PC-3 (cell line): ENCODE results near the gene HBEGF. TPM values are rescaled to one million over a fixed set of nuclear protein-coding genes. Genes with fewer than 3 reads are reported as not detected.

Experiments
- ATAC-seq: fragments of 200-7000 bp; cut with Tn5 transposase; 2 replicates; pipeline ENCODE4 v1.9.1; 2020; ENCODE audit warnings: mild to moderate bottlenecking, moderate library complexity
- BruUV-seq: library from RNA; stranded (reverse); fragments of 400-500 nt; replicated peaks from 2 replicates; lab custom pipeline; 2021; lab: Mats Ljungman, UMichigan
- CTCF ChIA-PET: fragments of 300-600 bp; sonication (Branson Sonifier 250); formaldehyde crosslinking; loops from one replicate; lab custom pipeline; 2022; ENCODE audit warnings: antibody characterized with exemption; lab: Charles Lee
- POLR2A ChIA-PET: fragments of 300-600 bp; sonication (Branson Sonifier 250); formaldehyde crosslinking; loops from one replicate; lab custom pipeline; 2022; ENCODE audit warnings: antibody characterized with exemption; ENCODE audit not compliant: unreplicated experiment; lab: Charles Lee
- DNase-seq: peaks from one replicate; pipeline ENCODE4 v3.0.0-alpha.2; 2015
- H2AFZ ChIP-seq: fragments of 300-600 bp; sonication (generic); 2 replicates; pipeline ENCODE4 v1.6.0; 2016; ENCODE audit warnings: antibody characterized with exemption, low read length
- H3F3A ChIP-seq: fragments of 300-600 bp; sonication (generic); one replicate; pipeline ENCODE4 v1.6.0; 2017; ENCODE audit warnings: antibody characterized with exemption, low read length, control low read depth, mild to moderate bottlenecking; ENCODE audit not compliant: unreplicated experiment
- H3K27ac ChIP-seq: fragments of 300-600 bp; sonication (generic); 2 replicates; pipeline ENCODE4 v1.5.1; 2016; ENCODE audit warnings: mild to moderate bottlenecking, low read length
- H3K27me3 ChIP-seq: fragments of 300-600 bp; sonication (generic); 2 replicates; pipeline ENCODE4 v1.6.1; 2016; ENCODE audit warnings: low read length, mixed read lengths
- H3K36me3 ChIP-seq: fragments of 300-600 bp; sonication (generic); 2 replicates; pipeline ENCODE4 v1.6.1; 2016; ENCODE audit warnings: low read depth, mixed run types, low read length, mixed read lengths
- H3K4me1 ChIP-seq: fragments of 300-600 bp; sonication (generic); 2 replicates; pipeline ENCODE4 v1.5.1; 2016; ENCODE audit warnings: low read length; ENCODE audit not compliant: insufficient read depth
- H3K4me2 ChIP-seq: fragments of 300-600 bp; sonication (generic); 2 replicates; pipeline ENCODE4 v1.6.0; 2016; ENCODE audit warnings: low read length
- H3K4me3 ChIP-seq: fragments of 300-600 bp; sonication (generic); 2 replicates; pipeline ENCODE4 v1.5.1; 2016; ENCODE audit warnings: mild to moderate bottlenecking, low read length, mixed read lengths
- H3K79me2 ChIP-seq: fragments of 300-600 bp; sonication (generic); 2 replicates; pipeline ENCODE4 v1.6.1; 2017; ENCODE audit warnings: low read length, mixed read lengths
- H3K9ac ChIP-seq: fragments of 300-600 bp; sonication (generic); 2 replicates; pipeline ENCODE4 v1.6.0; 2016; ENCODE audit warnings: mild to moderate bottlenecking, low read length
- H3K9me2 ChIP-seq: fragments of 300-600 bp; sonication (generic); replicated peaks from 2 replicates; pipeline ENCODE4 v1.6.1; 2016; ENCODE audit warnings: mixed run types, low read length, mixed read lengths
- H3K9me3 ChIP-seq: fragments of 300-600 bp; sonication (generic); 2 replicates; pipeline ENCODE4 v1.6.1; 2016; ENCODE audit warnings: low read length, mixed read lengths
- H4K20me1 ChIP-seq: fragments of 300-600 bp; sonication (generic); 2 replicates; pipeline ENCODE4 v1.6.1; 2016; ENCODE audit warnings: low read length, mixed read lengths
- EZH2 ChIP-seq: fragments of 300-600 bp; sonication (generic); IDR thresholded peaks from one replicate; pipeline ENCODE4 v1.6.1; 2017; ENCODE audit warnings: antibody characterized with exemption, mild to moderate bottlenecking, low read length; ENCODE audit not compliant: unreplicated experiment
- EZH2phosphoT487 ChIP-seq: fragments of 300-600 bp; sonication (generic); IDR thresholded peaks from 2 replicates; pipeline ENCODE4 v1.6.1; 2018; ENCODE audit warnings: mild to moderate bottlenecking, antibody characterized with exemption, low read length, borderline replicate concordance
- intact Hi-C: fragments of 100-400 bp; cut with micrococcal nuclease; formaldehyde crosslinking; loops from 2 replicates; pipeline ENCODE4 v1.9.0; 2023
- total RNA-seq: library from RNA; depleted of rRNA; stranded (reverse); fragments of >200 nt; gene quantifications from 2 replicates; pipeline ENCODE4 v1.2.3, GENCODE V29; 2014
- TF ChIP-seq, protein P1 (sequence below): fragments of 300-600 bp; sonication (generic); conservative IDR thresholded peaks from 2 replicates; pipeline ENCODE4 v1.5.1; 2017; ENCODE audit warnings: antibody characterized with exemption, low read depth, mild to moderate bottlenecking, low read length

HBEGF gene
- total RNA-seq, 1 experiment from 2014 or later: 82.6 TPM

DNA sequence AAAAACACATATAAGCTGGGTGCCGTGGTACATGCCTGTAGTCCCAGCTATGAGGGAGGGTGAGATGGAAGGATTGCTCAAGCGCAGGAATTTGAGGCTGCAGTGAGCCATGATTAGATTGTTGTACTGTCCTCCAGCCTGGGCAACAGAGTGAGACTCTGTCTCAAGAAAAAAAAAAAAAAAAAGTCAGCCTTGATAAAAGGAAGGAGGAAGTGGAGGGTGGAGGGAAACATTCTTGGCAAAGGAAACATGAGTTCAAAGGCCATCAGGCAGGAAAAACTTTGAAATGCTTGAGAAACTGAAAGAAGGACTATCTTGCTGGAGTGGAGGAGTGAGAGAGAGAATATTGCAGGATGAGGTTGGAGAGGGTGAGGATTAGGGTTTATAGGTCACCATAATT is 36.9 kb upstream of the HBEGF start:
- H3K27me3 ChIP-seq: no peaks in the 10 kb centered on the region
- POLR2A ChIA-PET: no interaction called here

GRCh38 chr5:140382866-140383265 is 36.5 kb upstream of the HBEGF start:
- TF ChIP-seq, protein P1, sequence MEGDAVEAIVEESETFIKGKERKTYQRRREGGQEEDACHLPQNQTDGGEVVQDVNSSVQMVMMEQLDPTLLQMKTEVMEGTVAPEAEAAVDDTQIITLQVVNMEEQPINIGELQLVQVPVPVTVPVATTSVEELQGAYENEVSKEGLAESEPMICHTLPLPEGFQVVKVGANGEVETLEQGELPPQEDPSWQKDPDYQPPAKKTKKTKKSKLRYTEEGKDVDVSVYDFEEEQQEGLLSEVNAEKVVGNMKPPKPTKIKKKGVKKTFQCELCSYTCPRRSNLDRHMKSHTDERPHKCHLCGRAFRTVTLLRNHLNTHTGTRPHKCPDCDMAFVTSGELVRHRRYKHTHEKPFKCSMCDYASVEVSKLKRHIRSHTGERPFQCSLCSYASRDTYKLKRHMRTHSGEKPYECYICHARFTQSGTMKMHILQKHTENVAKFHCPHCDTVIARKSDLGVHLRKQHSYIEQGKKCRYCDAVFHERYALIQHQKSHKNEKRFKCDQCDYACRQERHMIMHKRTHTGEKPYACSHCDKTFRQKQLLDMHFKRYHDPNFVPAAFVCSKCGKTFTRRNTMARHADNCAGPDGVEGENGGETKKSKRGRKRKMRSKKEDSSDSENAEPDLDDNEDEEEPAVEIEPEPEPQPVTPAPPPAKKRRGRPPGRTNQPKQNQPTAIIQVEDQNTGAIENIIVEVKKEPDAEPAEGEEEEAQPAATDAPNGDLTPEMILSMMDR: no peak
- TF ChIP-seq EZH2 (no peak), EZH2phosphoT487 (no peak)
- Histone ChIP-seq H3K36me3 (no peaks in the 10 kb centered on the region), H3K9me3 (no peaks in the 10 kb centered on the region), H3K27ac (no peak overlapping the region), H3K4me1 (no peaks in the 10 kb centered on the region), H3K27me3 (no peaks in the 10 kb centered on the region), H2AFZ (no peak overlapping the region), H3K4me3 (no peak overlapping the region), H4K20me1 (no peaks in the 10 kb centered on the region), H3K4me2 (no peak overlapping the region), H3K9ac (no peak overlapping the region), H3K79me2 (no peaks in the 10 kb centered on the region), H3F3A (no peaks in the 10 kb centered on the region), H3K9me2 (no peaks in the 10 kb centered on the region)
- POLR2A ChIA-PET: no interaction called here
- CTCF ChIA-PET: no interaction called here
- ATAC-seq (no peak), DNase-seq (no peak)
- BruUV-seq: no TSS peak
- intact Hi-C loops: no loop called here

More for the DNA sequence above, 36.9 kb upstream of the HBEGF start:
- no peak overlapping the region for H3K4me3 ChIP-seq
- TF ChIP-seq EZH2 (no peak), EZH2phosphoT487 (no peak)
- TF ChIP-seq, protein P1: no peak
- BruUV-seq: no TSS peak
- H3K4me2 ChIP-seq: no peak overlapping the region
- no peaks in the 10 kb centered on the region for H3K79me2 ChIP-seq
- H3K4me1 ChIP-seq: no peaks in the 10 kb centered on the region
- intact Hi-C loops: no loop called here
- H3K27ac ChIP-seq: no peak overlapping the region
- ATAC-seq (no peak), DNase-seq (no peak)
- H3K9me2 ChIP-seq: no peaks in the 10 kb centered on the region
- no peaks in the 10 kb centered on the region for H4K20me1 ChIP-seq
- CTCF ChIA-PET: no interaction called here
- H3F3A ChIP-seq: no peaks in the 10 kb centered on the region
- H3K36me3 ChIP-seq: no peaks in the 10 kb centered on the region
- H2AFZ ChIP-seq: no peak overlapping the region
- H3K9me3 ChIP-seq: no peaks in the 10 kb centered on the region
- H3K9ac ChIP-seq: no peak overlapping the region

GRCh38 chr5:140381972-140382371 is 35.6 kb upstream of the HBEGF start:
- H3K9ac ChIP-seq: no peak overlapping the region
- no peak overlapping the region for H2AFZ ChIP-seq
- no TSS peak for BruUV-seq
- no peaks in the 10 kb centered on the region for H3K9me3 ChIP-seq
- no peak overlapping the region for H3K4me3 ChIP-seq
- intact Hi-C loops: no loop called here
- no peaks in the 10 kb centered on the region for H3K4me1 ChIP-seq
- H3F3A ChIP-seq: no peaks in the 10 kb centered on the region
- H3K4me2 ChIP-seq: no peak overlapping the region
- no peak overlapping the region for H3K27ac ChIP-seq
- ATAC-seq (no peak; the same call in 1 of the 2 replicates), DNase-seq (no peak)
- TF ChIP-seq EZH2phosphoT487 (no peak), EZH2 (no peak)
- TF ChIP-seq, protein P1: no peak
- H3K36me3 ChIP-seq: no peaks in the 10 kb centered on the region
- CTCF ChIA-PET: no interaction called here
- POLR2A ChIA-PET: no interaction called here
- H4K20me1 ChIP-seq: no peaks in the 10 kb centered on the region
- H3K9me2 ChIP-seq: no peaks in the 10 kb centered on the region
- H3K27me3 ChIP-seq: no peaks in the 10 kb centered on the region
- no peaks in the 10 kb centered on the region for H3K79me2 ChIP-seq
